Body of pancreas (tissue), 4 donors: ENCODE data around the gene PTPRM. TPM values are rescaled to one million over a fixed set of nuclear protein-coding genes. Genes with fewer than 3 reads are reported as not detected.

Source experiments
- ATAC-seq: fragments of 150-250 bp; one replicate; pipeline ENCODE4 v1.9.1; 2016
- DNase-seq, 4 donors: peaks; one replicate each; pipeline ENCODE4 v3.0.0-alpha.2; 2019
- H3K27ac ChIP-seq, 4 donors: fragments of 200-600 bp; sonication (generic); 1 replicate in 3 of 4; 2 replicates in 1 of 4; pipeline versions ENCODE4 v1.5.1 to v1.6.1; 2016 to 2019; ENCODE audit warnings: mild to moderate bottlenecking in 1 of 4, mixed read lengths in 1 of 4, moderate library complexity in 1 of 4
- H3K27me3 ChIP-seq, 2 donors: fragments of 200-600 bp; sonication (generic); one replicate each; pipeline ENCODE4 v1.6.0; 2016; ENCODE audit warnings: mild to moderate bottlenecking in 1 of 2
- H3K36me3 ChIP-seq, 2 donors: fragments of 200-600 bp; sonication (generic); replicated peaks in 1 of 2; 2 replicates each; pipeline ENCODE4 v1.5.1; 2016; ENCODE audit warnings: low read depth in 2 of 2; ENCODE audit not compliant: insufficient read depth in 1 of 2
- H3K4me1 ChIP-seq: fragments of 200-600 bp; sonication (generic); one replicate; pipeline ENCODE4 v1.6.0; 2016
- H3K4me3 ChIP-seq, 2 donors: fragments of 200-600 bp; sonication (generic); 1 replicate in 1 of 2; 2 replicates in 1 of 2; pipeline ENCODE4 v1.5.1; 2016 to 2019
- H3K9me3 ChIP-seq, 3 donors: fragments of 200-600 bp; sonication (generic); 1 replicate in 2 of 3; 2 replicates in 1 of 3; pipeline ENCODE4 v1.5.1; 2016
- POLR2A ChIP-seq, 3 donors: fragments of 450-650 bp; IDR thresholded peaks; one replicate each; pipeline ENCODE4 v1.6.1; 2016; ENCODE audit warnings: antibody characterized with exemption in 3 of 3, mild to moderate bottlenecking in 2 of 3
- WGBS, 2 donors: methylation state at CpG; one replicate each; pipeline ENCODE4 v1.1.5; 2017; 5-methylcytosine and 5-hydroxymethylcytosine counted together
- intact Hi-C: fragments of 100-400 bp; cut with DNase I; formaldehyde crosslinking; loops from one replicate; pipeline ENCODE4 v1.15.1; 2023
- total RNA-seq, 2 donors: library from RNA; depleted of rRNA; stranded (reverse); fragments of >200 nt; gene quantifications; one replicate each; pipeline ENCODE4 v1.1.0, GENCODE V29; 2016
- TF ChIP-seq, protein P1 (sequence below), 7 experiments: fragments of 450-650 bp in 4 of 7; fragments of 200-600 bp in 3 of 7; sonication (generic) in 3 of 7; IDR thresholded peaks; one replicate each; pipeline ENCODE4 v1.5.1; 2016 to 2019; ENCODE audit warnings: antibody characterized with exemption in 7 of 7

Gene PTPRM
- total RNA-seq, 2 donors from 2014 or later: 38.2 to 48.0 TPM

DNA sequence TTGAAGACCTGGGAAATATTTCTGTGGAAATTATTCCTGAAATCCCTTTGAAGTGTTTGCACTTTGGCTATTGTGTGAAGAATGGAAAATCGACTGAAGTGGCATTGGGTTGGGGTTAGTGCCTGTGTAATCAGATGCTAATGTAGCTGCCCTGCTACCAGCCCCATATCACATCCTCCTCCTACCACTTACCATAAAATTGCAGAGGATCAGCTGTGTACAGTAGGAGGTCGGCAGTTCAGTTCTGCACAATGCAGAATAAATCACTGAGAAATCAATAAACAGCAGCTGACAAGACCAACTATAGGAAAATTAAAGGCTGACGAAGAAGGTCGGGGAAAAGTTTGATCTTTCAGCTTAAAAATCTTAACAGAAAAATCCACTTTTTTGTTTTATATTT is 440.9 kb downstream of the PTPRM start:
- 51 to 56% methylated on average over 4 of the region's 4 CpGs for WGBS, 2 donors
- H3K36me3 ChIP-seq: no peaks in the 10 kb centered on the region
- no peak for ATAC-seq
- H3K4me1 ChIP-seq: peaks cover 4% of the 10 kb centered on the region
- H3K9me3 ChIP-seq: no peaks in the 10 kb centered on the region
- DNase-seq: no peak
- no peaks in the 10 kb centered on the region for H3K27me3 ChIP-seq
- no peak overlapping the region for H3K27ac ChIP-seq
- H3K4me3 ChIP-seq: no peak overlapping the region
- intact Hi-C loops: no loop called here
- TF ChIP-seq POLR2A (IDR thresholded peaks at IDR 0.05): no peak

DNA sequence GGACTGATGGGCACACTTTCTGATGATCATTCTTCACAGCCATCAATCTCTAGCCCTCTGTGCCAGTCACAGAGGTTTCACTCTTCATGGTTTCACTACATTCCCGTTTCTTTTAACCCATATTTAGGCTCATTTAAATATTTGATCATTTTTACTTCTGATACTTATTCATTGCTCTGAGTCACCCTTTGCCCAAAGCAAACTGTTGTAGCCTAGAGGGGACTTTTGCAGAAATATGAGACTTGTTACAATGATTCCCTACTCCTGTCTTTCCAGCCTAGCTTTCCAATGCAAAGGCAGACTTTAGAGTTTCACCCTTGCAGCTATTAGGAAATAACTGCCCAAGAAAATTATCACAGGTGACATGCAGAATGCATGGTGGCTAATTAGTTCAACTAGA is 444.2 kb downstream of the PTPRM start:
- DNase-seq (no peak), ATAC-seq (no peak)
- intact Hi-C loops: no loop called here
- Histone ChIP-seq H3K4me3 (no peak overlapping the region), H3K36me3 (no peaks in the 10 kb centered on the region), H3K9me3 (no peaks in the 10 kb centered on the region), H3K4me1 (peaks cover 4% of the 10 kb centered on the region), H3K27me3 (no peaks in the 10 kb centered on the region), H3K27ac (no peak overlapping the region)
- TF ChIP-seq, protein P1, sequence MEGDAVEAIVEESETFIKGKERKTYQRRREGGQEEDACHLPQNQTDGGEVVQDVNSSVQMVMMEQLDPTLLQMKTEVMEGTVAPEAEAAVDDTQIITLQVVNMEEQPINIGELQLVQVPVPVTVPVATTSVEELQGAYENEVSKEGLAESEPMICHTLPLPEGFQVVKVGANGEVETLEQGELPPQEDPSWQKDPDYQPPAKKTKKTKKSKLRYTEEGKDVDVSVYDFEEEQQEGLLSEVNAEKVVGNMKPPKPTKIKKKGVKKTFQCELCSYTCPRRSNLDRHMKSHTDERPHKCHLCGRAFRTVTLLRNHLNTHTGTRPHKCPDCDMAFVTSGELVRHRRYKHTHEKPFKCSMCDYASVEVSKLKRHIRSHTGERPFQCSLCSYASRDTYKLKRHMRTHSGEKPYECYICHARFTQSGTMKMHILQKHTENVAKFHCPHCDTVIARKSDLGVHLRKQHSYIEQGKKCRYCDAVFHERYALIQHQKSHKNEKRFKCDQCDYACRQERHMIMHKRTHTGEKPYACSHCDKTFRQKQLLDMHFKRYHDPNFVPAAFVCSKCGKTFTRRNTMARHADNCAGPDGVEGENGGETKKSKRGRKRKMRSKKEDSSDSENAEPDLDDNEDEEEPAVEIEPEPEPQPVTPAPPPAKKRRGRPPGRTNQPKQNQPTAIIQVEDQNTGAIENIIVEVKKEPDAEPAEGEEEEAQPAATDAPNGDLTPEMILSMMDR (IDR thresholded peaks at IDR 0.05): no peak
- no peak for TF ChIP-seq POLR2A (IDR thresholded peaks at IDR 0.05)
- WGBS, 2 donors: 57 to 65% methylated on average over 1 of the region's 1 CpG

DNA sequence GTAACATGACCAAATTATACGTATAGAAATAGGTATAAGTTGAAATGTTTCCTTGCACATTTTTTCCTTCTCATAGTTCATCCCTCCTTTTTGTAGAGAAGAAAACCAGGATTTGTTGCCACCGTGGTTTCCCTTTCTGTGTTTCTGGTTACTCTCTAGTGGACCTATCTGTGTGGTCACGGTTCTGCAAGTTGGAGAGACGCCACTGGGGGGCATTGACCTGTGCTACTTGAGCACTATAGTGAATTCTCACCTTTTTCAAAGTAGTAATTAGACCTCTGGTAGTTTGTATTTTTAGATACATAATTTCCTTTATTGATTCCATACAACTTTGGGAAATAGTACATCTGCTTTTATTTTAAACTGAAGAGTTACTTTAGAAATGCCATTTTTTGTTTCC is 444.8 kb downstream of the PTPRM start:
- DNase-seq (no peak), ATAC-seq (no peak)
- no peak for TF ChIP-seq POLR2A (IDR thresholded peaks at IDR 0.05)
- TF ChIP-seq, protein P1 (IDR thresholded peaks at IDR 0.05): no peak
- H3K4me3 ChIP-seq: no peak overlapping the region
- intact Hi-C loops: no loop called here
- no peaks in the 10 kb centered on the region for H3K27me3 ChIP-seq
- no peaks in the 10 kb centered on the region for H3K36me3 ChIP-seq
- H3K4me1 ChIP-seq: peaks cover under 1% of the 10 kb centered on the region
- H3K9me3 ChIP-seq: no peaks in the 10 kb centered on the region
- WGBS, 2 donors: 78% methylated on average over 4 of the region's 4 CpGs
- no peak overlapping the region for H3K27ac ChIP-seq

DNA sequence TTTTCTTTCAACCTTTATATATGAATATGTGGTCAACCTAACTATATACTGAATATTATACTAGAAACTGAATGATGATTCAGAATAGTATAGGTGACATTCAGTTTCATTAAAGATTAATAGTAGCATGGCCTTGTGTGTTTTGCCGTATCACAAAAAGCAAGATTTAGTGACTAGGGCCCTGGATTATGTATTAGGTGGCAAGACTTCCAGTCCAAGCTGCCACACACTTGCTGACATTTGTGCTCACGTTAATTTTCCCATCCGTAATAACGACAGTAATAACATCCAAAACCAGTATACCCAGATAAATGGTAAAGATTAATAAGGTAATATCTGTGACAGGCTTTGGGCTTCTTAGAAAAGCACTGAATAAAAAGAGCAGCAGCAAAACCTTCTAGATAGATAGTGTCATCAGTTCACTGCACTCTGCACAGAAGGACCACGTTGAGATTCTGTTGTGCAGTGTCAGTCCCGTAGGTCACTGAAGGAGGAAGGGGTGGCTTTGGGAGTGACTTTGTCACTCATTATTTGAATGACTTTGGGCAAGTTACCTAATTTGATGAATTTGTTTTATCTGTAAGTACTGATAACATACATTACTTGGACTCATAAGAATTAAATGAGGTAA is 451.7 kb downstream of the PTPRM start:
- ATAC-seq: no peak
- no peaks in the 10 kb centered on the region for H3K27me3 ChIP-seq
- H3K4me3 ChIP-seq: no peak overlapping the region
- no peaks in the 10 kb centered on the region for H3K9me3 ChIP-seq
- no peaks in the 10 kb centered on the region for H3K36me3 ChIP-seq
- 77 to 78% methylated on average over 6 of the region's 6 CpGs for WGBS, 2 donors
- no peak for DNase-seq
- TF ChIP-seq POLR2A (IDR thresholded peaks at IDR 0.05): no peak
- TF ChIP-seq, protein P1 (IDR thresholded peaks at IDR 0.05): no peak
- H3K4me1 ChIP-seq: no peaks in the 10 kb centered on the region
- H3K27ac ChIP-seq: no peak overlapping the region
- intact Hi-C loops: no loop called here

DNA sequence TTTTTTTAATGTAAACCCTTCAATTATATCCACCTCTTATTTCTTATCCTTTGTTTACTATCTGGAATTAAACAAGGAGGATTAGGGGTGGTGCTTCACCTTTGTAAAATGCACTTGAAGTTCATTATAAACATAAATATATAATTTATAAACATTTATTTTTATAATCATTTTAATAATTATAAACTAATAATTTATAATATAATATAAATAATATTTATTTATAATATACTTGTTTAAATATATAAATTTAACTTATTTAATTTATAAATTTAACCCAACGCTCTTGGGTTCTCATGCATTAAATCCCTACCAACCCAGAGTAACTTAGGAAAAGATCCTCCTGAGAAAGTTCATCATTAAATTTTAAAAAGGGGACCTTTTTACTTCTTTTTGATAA is 452.5 kb downstream of the PTPRM start:
- TF ChIP-seq, protein P1 (IDR thresholded peaks at IDR 0.05): no peak
- TF ChIP-seq POLR2A (IDR thresholded peaks at IDR 0.05): no peak
- intact Hi-C loops: no loop called here

More for the DNA sequence above, 452.5 kb downstream of the PTPRM start:
- Histone ChIP-seq H3K27ac (no peak overlapping the region), H3K4me1 (no peaks in the 10 kb centered on the region), H3K4me3 (no peak overlapping the region), H3K27me3 (no peaks in the 10 kb centered on the region), H3K36me3 (no peaks in the 10 kb centered on the region), H3K9me3 (no peaks in the 10 kb centered on the region)
- ATAC-seq (no peak), DNase-seq (no peak)
- 97 to 100% methylated on average over 1 of the region's 1 CpG for WGBS, 2 donors
